ENCODE measurements around the gene NPLOC4. TPM values are rescaled to one million over a fixed set of nuclear protein-coding genes. Genes with fewer than 3 reads are reported as not detected.

Gene NPLOC4
- total and polyA plus RNA-seq, 2 of the 13 experiments (the other 11 are each of a cell fraction or from before 2014, with no cell fraction given) = 57.0 to 97.0 TPM

GRCh38 chr17:81528651-81529436 lies 108.1 kb downstream of the NPLOC4 start (continued):
- TF ChIP-seq, protein P1, sequence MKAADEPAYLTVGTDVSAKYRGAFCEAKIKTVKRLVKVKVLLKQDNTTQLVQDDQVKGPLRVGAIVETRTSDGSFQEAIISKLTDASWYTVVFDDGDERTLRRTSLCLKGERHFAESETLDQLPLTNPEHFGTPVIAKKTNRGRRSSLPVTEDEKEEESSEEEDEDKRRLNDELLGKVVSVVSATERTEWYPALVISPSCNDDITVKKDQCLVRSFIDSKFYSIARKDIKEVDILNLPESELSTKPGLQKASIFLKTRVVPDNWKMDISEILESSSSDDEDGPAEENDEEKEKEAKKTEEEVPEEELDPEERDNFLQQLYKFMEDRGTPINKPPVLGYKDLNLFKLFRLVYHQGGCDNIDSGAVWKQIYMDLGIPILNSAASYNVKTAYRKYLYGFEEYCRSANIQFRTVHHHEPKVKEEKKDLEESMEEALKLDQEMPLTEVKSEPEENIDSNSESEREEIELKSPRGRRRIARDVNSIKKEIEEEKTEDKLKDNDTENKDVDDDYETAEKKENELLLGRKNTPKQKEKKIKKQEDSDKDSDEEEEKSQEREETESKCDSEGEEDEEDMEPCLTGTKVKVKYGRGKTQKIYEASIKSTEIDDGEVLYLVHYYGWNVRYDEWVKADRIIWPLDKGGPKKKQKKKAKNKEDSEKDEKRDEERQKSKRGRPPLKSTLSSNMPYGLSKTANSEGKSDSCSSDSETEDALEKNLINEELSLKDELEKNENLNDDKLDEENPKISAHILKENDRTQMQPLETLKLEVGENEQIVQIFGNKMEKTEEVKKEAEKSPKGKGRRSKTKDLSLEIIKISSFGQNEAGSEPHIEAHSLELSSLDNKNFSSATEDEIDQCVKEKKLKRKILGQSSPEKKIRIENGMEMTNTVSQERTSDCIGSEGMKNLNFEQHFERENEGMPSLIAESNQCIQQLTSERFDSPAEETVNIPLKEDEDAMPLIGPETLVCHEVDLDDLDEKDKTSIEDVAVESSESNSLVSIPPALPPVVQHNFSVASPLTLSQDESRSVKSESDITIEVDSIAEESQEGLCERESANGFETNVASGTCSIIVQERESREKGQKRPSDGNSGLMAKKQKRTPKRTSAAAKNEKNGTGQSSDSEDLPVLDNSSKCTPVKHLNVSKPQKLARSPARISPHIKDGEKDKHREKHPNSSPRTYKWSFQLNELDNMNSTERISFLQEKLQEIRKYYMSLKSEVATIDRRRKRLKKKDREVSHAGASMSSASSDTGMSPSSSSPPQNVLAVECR (CRISPR knock-in tag; IDR thresholded peaks at IDR 0.05; ENCODE audit: borderline replicate concordance) = 0 out of 2 replicates have a peak, but pooled peaks have one; percentile 22
- 0 out of 2 replicates have a peak, but pooled peaks have one; percentile 28 for TF ChIP-seq ZBTB4 (CRISPR knock-in tag; IDR thresholded peaks at IDR 0.05; ENCODE audit: borderline replicate concordance)
- peak; percentile 32; the same call in 1 of the 2 replicates for TF ChIP-seq PHF8 (CRISPR knock-in tag; IDR thresholded peaks at IDR 0.05)
- peak; percentile 64; the same call in 1 of the 2 replicates for TF ChIP-seq KDM5B (CRISPR knock-in tag; IDR thresholded peaks at IDR 0.05; ENCODE audit: borderline replicate concordance)
- 0 out of 2 replicates have a peak, but pooled peaks have one; percentile 32 for TF ChIP-seq ZNF280D (CRISPR knock-in tag; IDR thresholded peaks at IDR 0.05)
- TF ChIP-seq GATAD2A (CRISPR knock-in tag; IDR thresholded peaks at IDR 0.05) = no peak
- TF ChIP-seq ZNF800 (CRISPR knock-in tag; IDR thresholded peaks at IDR 0.05) = peak; percentile 75
- TF ChIP-seq RNF2 (conservative IDR thresholded peaks at IDR 0.05; ENCODE audit: low read depth) = 0 out of 2 replicates have a peak, but pooled peaks have one; percentile 25
- no peak for TF ChIP-seq ESRRA (CRISPR knock-in tag; IDR thresholded peaks at IDR 0.05; ENCODE audit: low read depth)
- 0 out of 2 replicates have a peak, but pooled peaks have one; percentile 44 for TF ChIP-seq ZNF343 (CRISPR knock-in tag; IDR thresholded peaks at IDR 0.05)
- TF ChIP-seq, protein P2, sequence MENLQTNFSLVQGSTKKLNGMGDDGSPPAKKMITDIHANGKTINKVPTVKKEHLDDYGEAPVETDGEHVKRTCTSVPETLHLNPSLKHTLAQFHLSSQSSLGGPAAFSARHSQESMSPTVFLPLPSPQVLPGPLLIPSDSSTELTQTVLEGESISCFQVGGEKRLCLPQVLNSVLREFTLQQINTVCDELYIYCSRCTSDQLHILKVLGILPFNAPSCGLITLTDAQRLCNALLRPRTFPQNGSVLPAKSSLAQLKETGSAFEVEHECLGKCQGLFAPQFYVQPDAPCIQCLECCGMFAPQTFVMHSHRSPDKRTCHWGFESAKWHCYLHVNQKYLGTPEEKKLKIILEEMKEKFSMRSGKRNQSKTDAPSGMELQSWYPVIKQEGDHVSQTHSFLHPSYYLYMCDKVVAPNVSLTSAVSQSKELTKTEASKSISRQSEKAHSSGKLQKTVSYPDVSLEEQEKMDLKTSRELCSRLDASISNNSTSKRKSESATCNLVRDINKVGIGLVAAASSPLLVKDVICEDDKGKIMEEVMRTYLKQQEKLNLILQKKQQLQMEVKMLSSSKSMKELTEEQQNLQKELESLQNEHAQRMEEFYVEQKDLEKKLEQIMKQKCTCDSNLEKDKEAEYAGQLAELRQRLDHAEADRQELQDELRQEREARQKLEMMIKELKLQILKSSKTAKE (CRISPR knock-in tag; IDR thresholded peaks at IDR 0.05; ENCODE audit: borderline replicate concordance) = no peak

Measured in HepG2 (cell line).